Upper lobe of right lung (tissue), 1 donor: ENCODE results near the gene STMP1. TPM values are rescaled to one million over a fixed set of nuclear protein-coding genes. Genes with fewer than 3 reads are reported as not detected.
"Not testable (repeated sequence)": the region's sequence is repeated elsewhere in the genome, so short reads cannot be mapped to it uniquely, and the experiment has no call there.

Experiments used
- ATAC-seq: fragments of 200-7000 bp; cut with Tn5 transposase; one replicate; pipeline ENCODE4 v1.9.1; 2020; ENCODE audit warnings: mild to moderate bottlenecking, moderate library complexity
- DNase-seq: peaks from one replicate; pipeline ENCODE4 v3.0.0-alpha.2; 2020
- H3K27ac ChIP-seq: fragments of 200-600 bp; one replicate; pipeline ENCODE4 v1.8.0; 2022
- H3K27me3 ChIP-seq: fragments of 200-600 bp; one replicate; pipeline ENCODE4 v1.8.0; 2022; ENCODE audit warnings: mild to moderate bottlenecking
- H3K36me3 ChIP-seq: fragments of 200-600 bp; one replicate; pipeline ENCODE4 v1.8.0; 2022
- H3K4me1 ChIP-seq: fragments of 200-600 bp; one replicate; pipeline ENCODE4 v1.8.0; 2022
- H3K4me3 ChIP-seq: fragments of 200-600 bp; one replicate; pipeline ENCODE4 v1.8.0; 2022; ENCODE audit warnings: mild to moderate bottlenecking
- H3K9me3 ChIP-seq: fragments of 200-600 bp; one replicate; pipeline ENCODE4 v1.8.0; 2022
- CTCF ChIP-seq: fragments of 200-600 bp; IDR thresholded peaks from one replicate; pipeline ENCODE4 v1.8.0; 2022; ENCODE audit warnings: antibody characterized with exemption
- intact Hi-C: fragments of 100-400 bp; cut with DNase I; formaldehyde crosslinking; loops from one replicate; pipeline ENCODE4 v1.11.0; 2022
- total RNA-seq: library from RNA; stranded (reverse); fragmentation: NEBNext Ultra II Directional; extraction: Animal tissue kit (Norgen Biotek cat#: 25700); gene quantifications from one replicate; pipeline ENCODE4 v1.2.1, GENCODE V29; 2021
- donor health status: DM: no; HTN: yes; CAD: no; lungs with severe emphysema.

STMP1 gene
- total RNA-seq, 1 donor from 2014 or later: 23.4 TPM

- intact Hi-C loops: no loop called here
- no peak for TF ChIP-seq CTCF
- Histone ChIP-seq H3K36me3 (no peaks in the 10 kb centered on the region), H3K9me3 (no peaks in the 10 kb centered on the region), H3K4me3 (no peak overlapping the region), H3K4me1 (peaks cover 27% of the 10 kb centered on the region), H3K27me3 (no peaks in the 10 kb centered on the region), H3K27ac (no peak overlapping the region)
- no peak for DNase-seq
- no peak for ATAC-seq
These were observed 3.8 kb downstream of the STMP1 start for GRCh38 chr7:135666156-135666555.

- intact Hi-C loops: no loop called here
- H3K27ac ChIP-seq: no peak overlapping the region
- no peak for TF ChIP-seq CTCF
- ATAC-seq: no peak
- no peaks in the 10 kb centered on the region for H3K36me3 ChIP-seq
- H3K9me3 ChIP-seq: no peaks in the 10 kb centered on the region
- no peak overlapping the region for H3K4me3 ChIP-seq
- H3K27me3 ChIP-seq: no peaks in the 10 kb centered on the region
- peaks cover 24% of the 10 kb centered on the region for H3K4me1 ChIP-seq
- no peak for DNase-seq
These were observed 4.5 kb downstream of the STMP1 start for GRCh38 chr7:135666846-135667245.

GRCh38 chr7:135667626-135668025 is 5.3 kb downstream of the STMP1 start:
- DNase-seq, H3K27ac ChIP-seq, ATAC-seq, H3K4me3 ChIP-seq, H3K27me3 ChIP-seq, H3K36me3 ChIP-seq, H3K9me3 ChIP-seq, intact Hi-C loops: not testable (repeated sequence)
- peaks cover 24% of the 10 kb centered on the region for H3K4me1 ChIP-seq

GRCh38 chr7:135668852-135669395 is 6.6 kb downstream of the STMP1 start:
- DNase-seq, H3K4me3 ChIP-seq, H3K27me3 ChIP-seq, intact Hi-C loops, H3K9me3 ChIP-seq, H3K36me3 ChIP-seq, H3K27ac ChIP-seq, ATAC-seq: not testable (repeated sequence)
- H3K4me1 ChIP-seq: peaks cover 21% of the 10 kb centered on the region

GRCh38 chr7:135669774-135670173 is 7.5 kb downstream of the STMP1 start:
- Histone ChIP-seq H3K9me3 (no peaks in the 10 kb centered on the region), H3K4me3 (no peak overlapping the region), H3K4me1 (peaks cover 20% of the 10 kb centered on the region), H3K36me3 (peaks cover 8% of the 10 kb centered on the region), H3K27ac (no peak overlapping the region), H3K27me3 (no peaks in the 10 kb centered on the region)
- TF ChIP-seq CTCF: no peak
- DNase-seq: no peak
- no peak for ATAC-seq
- intact Hi-C loops: no loop called here

GRCh38 chr7:135670179-135670578 is 7.9 kb downstream of the STMP1 start:
- H3K27me3 ChIP-seq: no peaks in the 10 kb centered on the region
- no peak overlapping the region for H3K27ac ChIP-seq
- no peak for TF ChIP-seq CTCF
- ATAC-seq: no peak
- H3K4me3 ChIP-seq: no peak overlapping the region
- peaks cover 20% of the 10 kb centered on the region for H3K4me1 ChIP-seq
- intact Hi-C loops: no loop called here
- peaks cover 11% of the 10 kb centered on the region for H3K36me3 ChIP-seq
- no peak for DNase-seq
- no peaks in the 10 kb centered on the region for H3K9me3 ChIP-seq
